Measurements from ENCODE around the gene TBC1D4. TPM values are rescaled to one million over a fixed set of nuclear protein-coding genes. Genes with fewer than 3 reads are reported as not detected.

Gene TBC1D4
- total and polyA plus RNA-seq, 9 of the 15 experiments (the other 6 are each of a cell fraction or from before 2014, with no cell fraction given) = 2.8 to 12.3 (median 7.0) TPM

- TF ChIP-seq ZBTB7A (IDR thresholded peaks at IDR 0.05; ENCODE audit: borderline replicate concordance, control insufficient read depth, low read depth, low read length) (no peak), NR2C1 (IDR thresholded peaks at IDR 0.05) (no peak), NR2C1 (tag; IDR thresholded peaks at IDR 0.05) (peak; percentile 25; the same call in 1 of the 2 replicates), ZNF347 (CRISPR knock-in tag; IDR thresholded peaks at IDR 0.05; ENCODE audit: low read depth) (no peak), ZNF408 (CRISPR knock-in tag; IDR thresholded peaks at IDR 0.05; ENCODE audit: low read depth) (no peak), PHB (CRISPR knock-in tag; IDR thresholded peaks at IDR 0.05) (no peak), RBM39 (optimal IDR thresholded peaks at IDR 0.05; ENCODE audit: low read depth, low read length) (no peak), TAF7 (tag; IDR thresholded peaks at IDR 0.05) (no peak), ZNF639 (CRISPR knock-in tag; conservative IDR thresholded peaks at IDR 0.05 in 1 of 2, IDR thresholded peaks at IDR 0.05 in 1 of 2) (no peak), CTCF (IDR thresholded peaks at IDR 0.05 in 2 of 3, conservative IDR thresholded peaks at IDR 0.05 in 1 of 3; ENCODE audit: insufficient read depth in 2 of 3, low read depth in 1 of 3, low read length in 3 of 3) (no peak), EZH2 (IDR thresholded peaks at IDR 0.05; ENCODE audit: borderline replicate concordance, low read depth, low read length) (no peak), MCM3 (IDR thresholded peaks at IDR 0.05) (no peak), ESRRA (IDR thresholded peaks at IDR 0.05; ENCODE audit: borderline replicate concordance, low read depth) (no peak), MEF2D (tag; conservative IDR thresholded peaks at IDR 0.05; ENCODE audit: low read depth) (0 out of 2 replicates have a peak, but pooled peaks have one; percentile 30), PCBP2 (IDR thresholded peaks at IDR 0.05; ENCODE audit: low read depth, low read length, poor library complexity, severe bottlenecking) (no peak), CBX1 (IDR thresholded peaks at IDR 0.05; ENCODE audit: low read depth) (no peak), NFRKB (IDR thresholded peaks at IDR 0.05; ENCODE audit: low read depth) (no peak), NFIC (IDR thresholded peaks at IDR 0.05) (no peak), ZNF695 (CRISPR knock-in tag; IDR thresholded peaks at IDR 0.05) (no peak), TRIM28 (IDR thresholded peaks at IDR 0.05) (no peak)
These were observed 108.8 kb downstream of the TBC1D4 start (continued) for GRCh38 chr13:75372923-75373841.

Data from K562 (cell line).